KOPT-K1 (cell line): Measurements from ENCODE around the gene COQ4.
"Not testable (repeated sequence)": the region's sequence is repeated elsewhere in the genome, so short reads cannot be mapped to it uniquely, and the experiment has no call there.

Source experiments
- H3K27ac ChIP-seq: fragments of 200-600 bp; sonication (generic); 2 replicates; pipeline ENCODE4 v1.5.1; 2016; ENCODE audit warnings: antibody characterized with exemption, mild to moderate bottlenecking, low read depth, low read length; ENCODE audit not compliant: poor library complexity, severe bottlenecking
- H3K36me3 ChIP-seq: fragments of 200-600 bp; sonication (generic); 2 replicates; pipeline ENCODE4 v1.5.1; 2017; ENCODE audit warnings: antibody characterized with exemption, mild to moderate bottlenecking, low read length, moderate library complexity; ENCODE audit not compliant: insufficient read depth
- H3K9me3 ChIP-seq: fragments of 200-600 bp; sonication (generic); 2 replicates; pipeline ENCODE4 v1.5.1; 2017; ENCODE audit warnings: antibody characterized with exemption, low read length, mild to moderate bottlenecking; ENCODE audit not compliant: insufficient read depth, poor library complexity, severe bottlenecking

The COQ4 gene

DNA sequence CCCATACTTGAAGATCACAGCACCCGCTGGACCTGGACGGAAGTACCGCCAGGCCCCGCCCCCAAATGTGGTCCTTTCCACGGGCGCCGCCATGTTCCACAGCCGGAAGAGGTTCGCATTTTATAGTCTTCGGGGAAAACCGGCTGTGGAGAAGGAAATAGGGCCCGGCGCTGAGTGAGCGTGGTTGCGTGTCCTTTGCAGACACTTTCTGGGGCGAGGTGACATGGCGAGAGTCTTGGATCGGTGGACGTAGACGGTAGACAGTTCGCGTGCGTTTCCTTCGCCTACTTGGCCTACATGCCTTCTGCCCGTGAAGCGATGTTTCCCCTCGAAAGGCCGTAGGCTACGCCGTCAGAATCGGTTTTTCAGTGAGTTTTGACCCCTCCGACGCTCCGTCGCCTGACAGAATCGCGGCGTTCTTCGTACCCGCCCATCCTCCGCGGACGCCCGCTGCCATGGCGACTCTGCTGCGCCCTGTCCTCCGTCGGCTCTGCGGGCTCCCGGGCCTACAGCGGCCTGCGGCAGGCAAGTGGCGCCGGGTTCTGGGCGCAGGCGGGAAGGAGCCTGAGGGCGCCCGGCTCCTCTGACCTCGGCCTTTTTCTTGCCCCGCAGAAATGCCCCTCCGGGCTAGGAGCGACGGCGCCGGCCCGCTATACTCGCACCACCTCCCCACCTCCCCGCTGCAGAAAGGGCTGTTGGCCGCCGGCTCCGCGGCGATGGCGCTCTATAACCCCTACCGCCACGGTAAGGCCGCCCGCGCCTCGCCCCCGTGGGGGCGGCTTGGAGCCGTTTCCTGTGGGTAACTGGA is at the start of gene COQ4, which contains the start of gene TRUB2:
Gene COQ4 (plus strand): TSS at position 436 of the 808 bp plus-strand sequence. CDS start 20 bp downstream, at position 456.
Gene TRUB2 (minus strand): TSS at position 44 of the 808 bp plus-strand sequence. CDS start 39 bp downstream, at position 5.
- Histone ChIP-seq H3K27ac (peak within 1 kb of the TSS; percentile 87), H3K36me3 (peaks cover 36% of the 10 kb centered on the region), H3K9me3 (no peaks in the 10 kb centered on the region)

DNA sequence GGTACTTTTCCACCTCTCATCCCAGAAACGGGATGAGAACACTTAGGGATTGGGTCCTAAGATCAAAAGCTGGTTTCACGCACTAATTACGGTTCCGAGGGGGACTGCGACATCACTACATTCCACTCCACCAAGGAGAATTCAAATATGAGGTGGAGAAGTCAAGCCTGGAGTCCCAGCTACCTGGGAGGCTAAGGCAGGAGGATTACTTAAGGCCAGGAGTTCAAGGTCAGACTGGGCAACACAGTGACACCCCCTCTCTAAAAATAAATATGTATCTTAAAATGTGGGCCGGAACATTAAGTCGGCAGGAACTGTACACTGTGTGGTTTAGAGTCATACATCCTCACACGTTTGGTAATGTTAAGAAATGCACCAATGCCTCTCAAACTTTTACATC is 48.4 kb upstream of the COQ4 start:
- H3K36me3 ChIP-seq, result peaks cover 16% of the 10 kb centered on the region
- H3K27ac ChIP-seq, result no peak overlapping the region
- no peaks in the 10 kb centered on the region for H3K9me3 ChIP-seq

DNA sequence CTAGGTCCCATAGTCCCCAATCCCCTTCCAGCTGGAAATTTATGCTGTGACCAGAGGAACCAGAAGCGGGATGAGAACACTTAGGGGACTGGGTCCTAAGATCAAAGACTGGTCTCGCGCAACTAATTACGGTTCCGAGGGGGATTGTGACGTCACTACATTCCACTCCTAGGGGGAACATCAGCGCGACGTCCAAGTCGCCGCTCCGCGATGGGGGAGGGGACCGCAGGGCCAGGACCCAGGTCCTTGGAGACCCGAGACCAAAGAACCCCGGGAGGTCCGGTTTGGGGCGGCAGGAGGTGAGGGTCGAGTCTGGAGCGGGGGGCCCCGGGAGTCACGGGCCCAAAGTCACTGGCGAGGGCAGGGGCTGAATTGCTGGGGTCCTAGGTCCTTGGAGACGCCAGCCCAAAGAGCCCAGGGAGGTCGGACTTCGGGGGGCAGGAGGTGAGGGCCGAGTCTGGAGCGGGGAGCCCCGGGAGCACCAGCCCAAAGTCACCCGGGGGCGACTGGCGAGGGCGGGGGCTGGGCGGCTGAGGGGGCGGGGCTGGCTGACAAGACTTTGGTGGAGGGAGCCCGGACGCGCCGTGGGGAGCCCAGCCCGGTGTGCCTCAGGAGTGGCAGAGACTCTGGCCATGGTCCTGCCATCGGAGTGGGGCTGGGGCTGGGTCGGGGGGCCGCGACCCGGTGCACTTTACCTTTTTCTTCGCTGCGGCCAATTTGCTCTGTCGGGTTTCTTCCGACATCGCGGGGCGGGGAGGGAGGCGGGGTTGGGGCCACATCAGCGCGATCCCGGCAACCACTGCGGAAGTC is 47.2 kb upstream of the COQ4 start, which contains the start of gene GOLGA2:
Gene GOLGA2 (minus strand): TSS at position 810 of the 810 bp plus-strand sequence. CDS start 31 bp downstream, at position 779.
- peak within 1 kb of the TSS; percentile 71 for H3K27ac ChIP-seq

GRCh38 chr9:128276008-128276573 is 46.5 kb upstream of the COQ4 start, which contains the start of gene SWI5:
Gene SWI5, plus strand, starts transcription at chr9:128276276.
- Histone ChIP-seq H3K9me3 (no peaks in the 10 kb centered on the region), H3K36me3 (peaks cover 11% of the 10 kb centered on the region), H3K27ac (peak within 1 kb of the TSS; percentile 71)

More for the DNA sequence above, 47.2 kb upstream of the COQ4 start, which contains the start of gene GOLGA2:
- Histone ChIP-seq H3K36me3 (peaks cover 16% of the 10 kb centered on the region), H3K9me3 (no peaks in the 10 kb centered on the region)

- Histone ChIP-seq H3K36me3 (0 out of 2 replicates have a peak, but pooled peaks cover 5% of the 10 kb centered on the region), H3K27ac (peak overlapping the region; percentile 71), H3K9me3 (no peaks in the 10 kb centered on the region)
Observed at GRCh38 chr9:128276574-128277270, 45.9 kb upstream of the COQ4 start.

DNA sequence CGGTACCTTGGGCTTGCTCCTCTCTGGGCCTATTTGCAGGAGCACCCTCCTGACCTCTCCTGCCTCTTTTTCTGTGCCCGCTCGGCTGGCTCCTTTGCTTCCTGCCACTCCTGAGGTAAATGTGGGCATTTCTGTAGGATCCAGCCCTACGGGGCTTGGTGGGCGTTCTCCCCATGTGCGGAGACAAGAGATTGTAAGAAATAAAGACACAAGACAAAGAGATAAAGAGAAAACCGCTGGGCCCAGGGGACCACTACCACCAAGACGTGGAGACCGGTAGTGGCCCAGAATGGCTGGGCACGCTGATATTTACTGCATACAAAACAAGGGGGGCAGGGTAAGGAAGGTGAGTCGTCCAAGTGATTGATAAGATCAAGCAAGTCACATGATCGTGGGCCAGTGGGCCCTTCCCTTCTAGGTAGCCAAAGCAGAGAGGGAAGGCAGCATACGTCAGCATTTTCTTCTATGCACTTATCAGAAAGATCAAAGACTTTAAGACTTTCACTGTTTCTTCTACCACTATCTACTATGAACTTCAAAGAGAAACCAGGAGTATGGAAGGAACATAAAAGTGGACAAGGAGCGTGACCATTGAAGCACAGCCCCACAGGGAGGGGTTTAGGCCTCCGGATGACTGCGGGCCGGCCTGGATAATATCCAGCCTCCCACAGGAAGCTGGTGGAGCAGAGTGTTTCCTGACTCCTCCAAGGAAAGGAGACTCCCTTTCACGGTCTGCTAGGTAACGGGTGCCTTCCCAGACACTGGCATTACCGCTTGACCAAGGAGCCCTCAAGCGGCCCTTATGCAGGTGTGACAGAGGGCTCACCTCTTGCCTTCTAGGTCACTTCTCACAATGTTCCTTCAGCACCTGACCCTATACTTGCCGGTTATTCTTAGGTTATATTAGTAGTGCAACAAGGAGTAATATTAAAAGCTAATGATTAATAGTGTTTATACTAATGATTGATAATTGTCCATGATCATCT is 43.3 kb upstream of the COQ4 start:
- peak overlapping the region; percentile 31 for H3K27ac ChIP-seq
- not testable (repeated sequence) for H3K9me3 ChIP-seq, H3K36me3 ChIP-seq

- Histone ChIP-seq H3K27ac (peak overlapping the region; percentile 36), H3K36me3 (no peaks in the 10 kb centered on the region), H3K9me3 (no peaks in the 10 kb centered on the region)
Observed at GRCh38 chr9:128280084-128280622, 42.5 kb upstream of the COQ4 start.

- H3K9me3 ChIP-seq, result no peaks in the 10 kb centered on the region
- H3K36me3 ChIP-seq, result peaks cover 12% of the 10 kb centered on the region; the same call in 1 of the 2 replicates
- H3K27ac ChIP-seq, result no peak overlapping the region
Observed at GRCh38 chr9:128282500-128282899, 40.1 kb upstream of the COQ4 start.

- Histone ChIP-seq H3K9me3 (no peaks in the 10 kb centered on the region), H3K36me3 (peaks cover 12% of the 10 kb centered on the region; the same call in 1 of the 2 replicates), H3K27ac (no peak overlapping the region)
Observed at GRCh38 chr9:128285033-128285784, 37.4 kb upstream of the COQ4 start.

DNA sequence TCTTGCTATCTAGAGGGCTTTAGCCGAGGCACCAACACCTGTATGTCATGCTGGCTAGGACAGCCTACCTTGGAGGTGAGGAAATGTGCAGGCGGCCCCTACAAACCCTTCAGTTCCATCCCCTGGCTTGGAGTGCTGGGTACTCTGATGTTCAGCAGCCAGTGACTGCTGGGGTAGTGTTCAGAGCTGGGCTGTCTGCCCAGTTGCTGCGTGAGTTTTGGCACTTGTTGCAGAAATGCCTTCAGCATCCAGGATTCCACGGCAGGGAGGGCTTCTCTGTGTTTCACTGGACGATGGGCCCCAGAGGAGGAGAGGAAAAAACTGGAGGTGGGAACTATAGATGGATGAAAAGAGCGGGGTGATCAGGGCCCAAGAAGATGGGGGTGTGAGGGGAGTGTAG is 36.2 kb upstream of the COQ4 start:
- no peak overlapping the region for H3K27ac ChIP-seq
- peaks cover 12% of the 10 kb centered on the region; the same call in 1 of the 2 replicates for H3K36me3 ChIP-seq
- H3K9me3 ChIP-seq, result no peaks in the 10 kb centered on the region

DNA sequence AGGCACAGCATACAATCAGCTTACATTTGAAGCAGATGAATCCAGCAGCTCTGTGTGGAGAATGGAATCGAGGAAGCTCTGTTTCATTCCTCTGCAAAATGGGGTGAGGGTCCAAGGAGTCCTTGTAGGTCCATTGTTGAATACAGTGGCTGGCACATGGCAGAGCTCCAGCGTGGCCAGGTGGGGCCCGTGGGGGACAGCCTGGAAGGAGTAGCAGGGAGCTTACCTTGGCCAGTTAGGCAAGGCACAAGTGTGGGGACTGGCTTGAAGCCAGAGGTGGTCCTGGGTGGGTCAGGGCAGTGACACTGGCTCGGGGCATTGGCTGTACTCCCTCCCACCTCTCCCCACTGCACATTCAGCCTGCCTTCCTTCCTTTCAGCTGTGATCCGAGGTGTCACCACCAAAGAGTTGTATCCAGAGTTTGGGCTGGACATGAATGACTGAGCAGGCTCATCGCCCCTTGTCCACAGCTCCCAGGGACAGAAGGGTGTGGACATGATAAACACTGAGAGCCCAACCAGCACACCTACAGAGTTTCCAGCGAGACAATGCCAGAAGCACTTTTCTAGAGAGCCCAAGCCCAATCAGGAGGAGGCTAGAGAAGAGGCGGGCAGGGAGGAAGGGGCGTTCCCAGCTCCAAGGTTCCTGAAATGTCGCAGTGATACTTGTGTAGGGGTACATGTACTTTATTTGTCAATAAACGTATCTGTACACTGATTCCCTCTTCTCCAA is 34.2 kb upstream of the COQ4 start:
- Histone ChIP-seq H3K9me3 (no peaks in the 10 kb centered on the region), H3K27ac (no peak overlapping the region), H3K36me3 (peaks cover 12% of the 10 kb centered on the region; the same call in 1 of the 2 replicates)

GRCh38 chr9:128292009-128292408 is 30.6 kb upstream of the COQ4 start:
- Histone ChIP-seq H3K9me3 (no peaks in the 10 kb centered on the region), H3K36me3 (no peaks in the 10 kb centered on the region), H3K27ac (no peak overlapping the region)
